HG03196 (cell line): Measurements from ENCODE around the gene PLB1.

Experiments used
- ATAC-seq: cut with Tn5 transposase; IDR thresholded peaks from one replicate; pipeline ENCODE4 v1.9.1; 2021; ENCODE audit not compliant: unreplicated experiment

The PLB1 gene

GRCh38 chr2:28587526-28588291 is 91.8 kb downstream of the PLB1 start:
- no peak for ATAC-seq

- no peak for ATAC-seq
These were observed 92.4 kb downstream of the PLB1 start for GRCh38 chr2:28588292-28588670.

DNA sequence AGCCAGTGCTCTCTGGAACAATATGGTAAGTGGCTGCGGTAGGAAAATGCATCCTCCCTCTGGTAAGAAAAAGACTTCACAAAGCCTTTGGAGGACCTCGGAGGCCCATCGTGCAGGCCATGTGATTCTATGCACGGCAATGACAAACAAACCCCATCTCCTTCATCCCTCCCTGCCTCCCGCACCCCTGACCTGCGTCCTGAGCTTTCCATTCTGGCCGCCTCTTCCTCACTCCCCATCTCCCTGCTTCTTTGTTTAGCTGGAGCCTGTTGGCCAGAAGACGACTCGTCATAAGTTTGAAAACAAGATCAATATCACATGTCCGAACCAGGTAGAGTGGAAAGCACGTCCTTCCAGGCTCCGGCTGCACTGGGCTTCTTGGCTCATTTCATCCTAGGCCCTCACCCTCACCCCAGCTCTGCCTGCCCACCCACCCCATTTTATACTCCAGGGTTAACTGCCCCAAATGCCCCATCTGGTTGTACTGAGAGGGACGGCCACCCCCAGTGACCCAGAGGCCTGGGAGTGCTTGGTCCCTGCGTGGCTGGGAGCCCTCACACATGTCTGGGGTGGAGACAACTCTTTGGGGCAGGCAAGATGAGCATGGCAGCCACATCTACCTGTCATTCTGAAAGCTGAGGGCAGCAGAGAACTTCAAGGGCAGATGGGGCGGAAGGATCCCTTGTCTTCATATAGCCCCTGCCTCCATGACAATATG is 94.0 kb downstream of the PLB1 start:
- no peak for ATAC-seq

- no peak for ATAC-seq
These were observed 94.8 kb downstream of the PLB1 start for GRCh38 chr2:28590496-28591301.

DNA sequence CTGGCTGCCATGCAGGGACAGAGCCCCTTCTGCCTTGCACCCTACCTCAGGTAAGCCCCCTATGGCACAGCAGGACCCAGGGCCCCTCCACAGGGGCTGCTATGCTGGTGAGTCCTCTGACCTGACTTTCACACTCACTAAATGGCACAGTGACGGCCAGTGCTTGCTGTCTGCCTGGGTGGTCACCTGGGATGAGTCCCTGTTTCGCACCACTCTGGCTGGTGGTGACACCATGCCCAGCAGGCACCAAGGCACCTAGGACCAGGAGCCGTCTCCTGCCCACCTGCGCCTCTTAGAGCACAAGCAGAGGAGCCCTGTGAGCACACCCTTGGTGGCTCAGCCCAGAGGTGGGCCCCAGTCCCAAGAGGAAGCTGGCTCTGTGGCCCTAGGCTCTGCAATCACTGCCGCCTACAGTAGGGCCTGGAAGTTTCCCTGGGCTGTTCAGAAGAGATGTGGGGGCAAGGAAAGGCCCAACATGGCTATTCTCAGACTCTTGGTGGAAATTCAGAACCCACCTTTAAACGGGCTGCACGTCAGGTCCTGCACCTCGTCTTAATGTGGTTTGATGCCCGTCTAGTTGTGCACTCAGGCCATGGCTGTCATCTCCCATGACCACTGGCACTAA is 96.0 kb downstream of the PLB1 start:
- no peak for ATAC-seq

- no peak for ATAC-seq
These were observed 96.6 kb downstream of the PLB1 start for GRCh38 chr2:28592481-28592880.

- no peak for ATAC-seq
These were observed 97.4 kb downstream of the PLB1 start for GRCh38 chr2:28593160-28593755.

- no peak for ATAC-seq
These were observed 98.1 kb downstream of the PLB1 start for GRCh38 chr2:28594000-28594331.

DNA sequence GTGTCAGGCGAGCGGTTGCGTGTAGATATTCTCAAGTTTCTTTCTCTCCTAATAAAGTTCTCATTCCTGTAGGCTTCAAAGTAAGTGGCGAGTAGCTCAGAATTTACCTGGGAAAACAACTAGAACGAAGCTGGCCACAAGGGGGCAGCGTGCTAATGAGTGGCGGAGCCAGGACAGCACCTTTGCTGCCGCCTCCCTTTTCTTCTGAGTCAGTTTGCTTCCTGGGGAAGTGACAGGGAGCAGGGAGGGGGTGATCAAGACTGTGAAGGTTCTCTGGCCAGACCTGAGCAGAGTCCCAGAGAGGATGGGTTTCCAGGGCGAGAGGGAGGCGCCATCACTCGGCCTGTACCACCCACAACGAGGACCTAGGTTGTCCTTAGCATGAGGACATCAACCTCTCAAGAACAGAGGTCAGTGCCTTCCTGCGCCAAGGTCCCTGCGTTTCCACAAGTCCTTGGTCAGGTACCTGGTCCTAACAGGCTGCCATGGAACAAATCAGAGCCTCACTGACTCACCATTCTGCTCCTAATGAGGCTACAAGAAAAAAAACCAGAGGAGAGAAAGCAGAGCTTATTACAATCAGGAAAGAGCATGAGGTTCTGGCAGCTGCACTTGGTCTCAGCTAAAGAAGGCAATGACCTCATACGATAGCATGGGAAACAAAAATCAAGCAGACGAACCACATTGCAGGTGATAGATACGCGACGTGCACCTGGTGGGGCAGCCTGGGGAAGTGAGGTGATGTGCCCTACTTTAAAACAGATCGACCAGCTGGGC is 98.7 kb downstream of the PLB1 start:
- ATAC-seq: peak; percentile 68

DNA sequence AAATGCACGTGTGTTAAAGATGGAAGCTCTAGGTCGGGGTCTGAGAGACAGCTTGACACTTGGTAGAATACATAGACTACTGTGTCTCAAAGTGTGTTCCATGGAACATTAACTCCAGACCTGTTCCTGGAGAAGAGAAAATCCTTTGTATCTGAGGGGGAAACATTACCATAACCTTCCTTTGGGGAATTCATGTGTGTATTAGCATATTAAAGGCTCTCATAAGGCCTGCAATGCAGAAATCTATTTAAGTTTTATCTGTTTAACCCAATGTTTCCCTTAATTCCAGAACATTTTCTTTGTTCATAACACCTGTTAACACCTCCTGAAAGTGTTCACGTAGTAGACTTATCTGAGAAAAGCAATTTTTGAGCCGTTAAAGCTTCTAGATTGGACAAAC is 99.5 kb downstream of the PLB1 start:
- no peak for ATAC-seq

DNA sequence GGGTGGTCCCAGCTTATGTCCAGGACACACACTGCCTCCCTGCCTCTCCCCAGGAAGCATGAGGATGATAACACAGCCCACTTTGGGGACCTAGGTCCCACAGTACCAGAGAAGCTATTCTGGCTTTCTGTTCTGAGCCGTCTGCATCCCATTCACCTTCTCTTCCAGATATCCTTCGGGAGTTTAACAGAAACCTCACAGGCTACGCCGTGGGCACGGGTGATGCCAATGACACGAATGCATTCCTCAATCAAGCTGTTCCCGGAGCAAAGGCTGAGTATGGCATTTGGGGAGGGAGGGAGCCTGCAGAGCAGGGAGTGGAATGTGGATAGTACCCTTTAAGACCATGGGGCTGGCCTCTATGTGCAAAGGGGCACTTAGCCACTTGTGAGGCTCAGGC is 102.6 kb downstream of the PLB1 start:
- ATAC-seq: no peak

- ATAC-seq: no peak
These were observed 104.3 kb downstream of the PLB1 start for GRCh38 chr2:28600181-28600580.

DNA sequence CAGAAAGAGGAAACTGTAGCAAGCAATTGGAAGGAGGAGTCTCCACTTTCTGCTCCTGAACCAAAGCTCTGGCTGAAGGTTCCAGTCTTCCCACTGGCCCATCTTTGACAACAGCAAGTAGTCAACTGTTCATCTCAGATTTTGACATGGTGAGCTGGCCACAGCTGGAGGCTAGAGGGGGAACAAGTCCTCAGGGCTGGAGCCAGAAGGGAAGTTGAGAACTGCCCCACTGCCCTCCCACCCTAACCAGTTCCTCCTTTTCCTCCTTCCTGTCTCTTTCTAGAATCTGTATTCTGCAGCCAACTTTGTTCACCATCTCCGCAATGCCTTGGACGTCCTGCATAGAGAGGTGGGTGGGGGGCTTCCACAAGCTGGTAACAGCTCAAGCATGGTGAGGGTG is 105.8 kb downstream of the PLB1 start:
- no peak for ATAC-seq

DNA sequence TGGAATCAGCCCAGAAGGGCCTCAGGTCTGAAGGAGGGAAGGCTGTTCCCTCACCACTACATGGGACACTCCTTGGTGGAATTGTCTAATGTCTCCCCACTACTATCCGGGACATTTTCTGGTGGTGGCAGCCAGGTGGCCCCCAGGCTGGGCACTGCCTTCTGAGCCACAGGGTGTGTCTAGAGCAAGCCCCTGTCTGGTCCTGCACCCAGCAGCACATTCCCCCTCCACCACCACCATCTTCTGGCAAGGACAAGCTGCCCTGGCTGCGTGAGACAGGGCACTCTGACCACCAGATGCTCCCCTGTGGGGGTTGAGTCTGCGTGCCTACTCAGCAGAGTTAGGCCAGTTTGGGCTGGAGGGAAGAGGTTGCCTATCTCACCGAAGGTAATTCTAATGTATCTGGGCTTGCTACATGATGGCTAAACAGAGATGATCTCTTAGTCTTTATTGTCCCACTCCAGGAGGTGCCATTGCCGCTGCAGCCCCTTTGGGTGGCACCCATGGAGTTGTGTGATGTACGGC is 106.3 kb downstream of the PLB1 start:
- ATAC-seq: no peak

DNA sequence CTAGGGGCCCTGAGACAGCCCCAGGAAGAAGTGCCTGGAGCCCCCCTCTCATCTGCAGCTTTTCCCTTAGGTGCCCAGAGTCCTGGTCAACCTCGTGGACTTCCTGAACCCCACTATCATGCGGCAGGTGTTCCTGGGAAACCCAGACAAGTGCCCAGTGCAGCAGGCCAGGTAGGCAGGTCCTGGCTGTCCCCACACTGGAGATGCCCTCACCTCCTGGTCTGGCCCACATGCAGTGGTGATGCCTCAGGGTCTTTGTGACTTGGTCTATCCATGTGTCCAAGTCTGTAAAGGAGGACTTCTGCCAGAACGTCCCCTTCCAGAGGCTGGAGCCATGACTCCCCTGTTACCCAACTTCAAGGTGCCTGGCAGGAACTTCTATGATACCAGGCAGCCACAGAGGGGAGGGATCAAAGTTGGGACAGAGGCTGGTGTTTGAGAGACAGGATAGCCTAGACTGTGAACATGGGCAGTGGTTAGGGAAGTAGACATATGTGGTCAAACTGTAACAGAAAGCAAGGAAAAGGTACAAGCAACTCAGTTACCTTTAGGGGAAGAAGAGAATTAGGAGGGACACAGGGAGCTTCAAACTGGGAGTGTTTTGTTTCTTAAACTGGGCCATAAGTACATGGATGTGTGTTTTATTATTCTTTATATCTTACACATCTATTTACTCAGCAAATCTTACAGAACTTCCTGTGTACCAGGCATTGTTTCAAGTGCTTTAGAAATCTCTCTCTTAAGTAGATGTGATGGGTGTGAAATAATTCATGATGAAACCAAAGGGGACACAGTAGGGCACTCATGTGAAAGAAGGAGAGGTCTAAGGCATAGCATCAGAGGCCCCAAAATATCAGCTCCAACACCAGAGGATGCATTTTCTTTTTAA is 107.1 kb downstream of the PLB1 start:
- no peak for ATAC-seq

GRCh38 chr2:28603821-28604220 is 108.0 kb downstream of the PLB1 start:
- no peak for ATAC-seq

GRCh38 chr2:28604284-28604843 is 108.5 kb downstream of the PLB1 start:
- ATAC-seq: no peak

GRCh38 chr2:28606986-28607441 is 111.2 kb downstream of the PLB1 start:
- ATAC-seq: no peak
